ENCODE measurements around the gene RPL32. TPM values are rescaled to one million over a fixed set of nuclear protein-coding genes. Genes with fewer than 3 reads are reported as not detected.

Gene RPL32
- total and polyA plus RNA-seq, 2 experiments from 2014 or later: 666 to 897 TPM

DNA sequence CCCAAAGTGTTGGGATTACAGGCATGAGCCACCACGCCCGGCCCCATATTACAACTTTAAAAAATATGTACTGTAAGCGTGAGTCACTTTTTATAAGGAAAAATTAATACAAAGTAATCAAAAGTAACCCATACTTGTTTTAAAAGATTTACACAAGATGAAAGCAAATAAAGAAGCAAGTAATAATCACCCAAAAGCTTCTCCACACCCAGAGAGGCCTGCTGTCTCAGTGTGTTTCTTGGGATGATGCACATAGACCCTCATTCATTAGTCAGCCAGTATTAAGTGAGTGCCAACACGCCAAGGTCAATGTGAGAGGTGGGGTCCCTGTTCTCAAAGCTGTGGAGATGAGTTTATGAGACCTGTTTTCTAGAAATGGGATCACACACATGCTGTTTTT is 12.0 kb downstream of the RPL32 start:
- Histone ChIP-seq H3K4me2 (no peak overlapping the region), H2AFZ (no peak overlapping the region), H3K4me3 (no peak overlapping the region), H3K9me2 (replicated peaks; ENCODE audit: insufficient read depth) (no peaks in the 10 kb centered on the region), H3K9me3 (ENCODE audit: low read depth) (no peaks in the 10 kb centered on the region), H3K27ac (no peak overlapping the region), H3K4me1 (ENCODE audit: insufficient read depth) (no peaks in the 10 kb centered on the region), H3K79me2 (no peaks in the 10 kb centered on the region), H4K20me1 (ENCODE audit: insufficient read depth, poor library complexity, severe bottlenecking) (peaks cover under 1% of the 10 kb centered on the region), H3K36me3 (replicated peaks; ENCODE audit: insufficient read depth, low read depth) (no peaks in the 10 kb centered on the region), H3K27me3 (no peaks in the 10 kb centered on the region)
- TF ChIP-seq, protein P1, sequence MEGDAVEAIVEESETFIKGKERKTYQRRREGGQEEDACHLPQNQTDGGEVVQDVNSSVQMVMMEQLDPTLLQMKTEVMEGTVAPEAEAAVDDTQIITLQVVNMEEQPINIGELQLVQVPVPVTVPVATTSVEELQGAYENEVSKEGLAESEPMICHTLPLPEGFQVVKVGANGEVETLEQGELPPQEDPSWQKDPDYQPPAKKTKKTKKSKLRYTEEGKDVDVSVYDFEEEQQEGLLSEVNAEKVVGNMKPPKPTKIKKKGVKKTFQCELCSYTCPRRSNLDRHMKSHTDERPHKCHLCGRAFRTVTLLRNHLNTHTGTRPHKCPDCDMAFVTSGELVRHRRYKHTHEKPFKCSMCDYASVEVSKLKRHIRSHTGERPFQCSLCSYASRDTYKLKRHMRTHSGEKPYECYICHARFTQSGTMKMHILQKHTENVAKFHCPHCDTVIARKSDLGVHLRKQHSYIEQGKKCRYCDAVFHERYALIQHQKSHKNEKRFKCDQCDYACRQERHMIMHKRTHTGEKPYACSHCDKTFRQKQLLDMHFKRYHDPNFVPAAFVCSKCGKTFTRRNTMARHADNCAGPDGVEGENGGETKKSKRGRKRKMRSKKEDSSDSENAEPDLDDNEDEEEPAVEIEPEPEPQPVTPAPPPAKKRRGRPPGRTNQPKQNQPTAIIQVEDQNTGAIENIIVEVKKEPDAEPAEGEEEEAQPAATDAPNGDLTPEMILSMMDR (IDR thresholded peaks at IDR 0.05; ENCODE audit: poor library complexity): no peak
- no peak for DNase-seq (ENCODE audit: low spot score)
- 95% methylated on average over 4 of the region's 4 CpGs for WGBS (ENCODE audit: low lambda C conversion rate, missing lambda C conversion rate)

DNA sequence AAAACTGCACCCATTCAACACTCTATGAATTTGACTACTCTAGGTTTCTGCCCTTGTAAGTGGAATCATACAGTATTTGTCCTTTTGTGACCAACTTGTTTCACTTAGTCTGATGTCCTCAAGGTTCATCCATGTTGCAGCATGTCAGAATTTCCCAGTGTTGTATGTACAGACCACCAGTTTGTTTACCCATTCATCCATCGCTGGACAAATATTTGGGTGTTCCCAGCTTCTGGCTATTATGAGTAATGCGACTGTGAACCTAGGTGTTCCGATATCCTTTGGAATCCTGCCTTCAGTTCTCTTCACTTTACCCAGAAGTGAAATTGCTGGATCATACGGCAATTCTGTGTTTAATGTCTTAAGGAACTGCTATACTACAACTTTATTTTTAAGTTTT is 12.6 kb downstream of the RPL32 start:
- Histone ChIP-seq H4K20me1 (ENCODE audit: insufficient read depth, poor library complexity, severe bottlenecking) (no peaks in the 10 kb centered on the region), H3K9me2 (replicated peaks; ENCODE audit: insufficient read depth) (no peaks in the 10 kb centered on the region), H3K36me3 (replicated peaks; ENCODE audit: insufficient read depth, low read depth) (no peaks in the 10 kb centered on the region), H3K4me2 (no peak overlapping the region), H3K9me3 (ENCODE audit: low read depth) (no peaks in the 10 kb centered on the region), H3K4me1 (ENCODE audit: insufficient read depth) (no peaks in the 10 kb centered on the region), H3K27ac (no peak overlapping the region), H3K4me3 (no peak overlapping the region), H3K27me3 (no peaks in the 10 kb centered on the region), H2AFZ (no peak overlapping the region), H3K79me2 (no peaks in the 10 kb centered on the region)
- 89% methylated on average over 4 of the region's 4 CpGs for WGBS (ENCODE audit: low lambda C conversion rate, missing lambda C conversion rate)
- TF ChIP-seq EZH2phosphoT487 (IDR thresholded peaks at IDR 0.05; ENCODE audit: low read depth, severe bottlenecking, unreplicated experiment) (no peak), EZH2 (IDR thresholded peaks at IDR 0.05; ENCODE audit: borderline replicate concordance) (no peak)
- TF ChIP-seq, protein P1 (IDR thresholded peaks at IDR 0.05; ENCODE audit: poor library complexity): no peak
- DNase-seq (ENCODE audit: low spot score): no peak

DNA sequence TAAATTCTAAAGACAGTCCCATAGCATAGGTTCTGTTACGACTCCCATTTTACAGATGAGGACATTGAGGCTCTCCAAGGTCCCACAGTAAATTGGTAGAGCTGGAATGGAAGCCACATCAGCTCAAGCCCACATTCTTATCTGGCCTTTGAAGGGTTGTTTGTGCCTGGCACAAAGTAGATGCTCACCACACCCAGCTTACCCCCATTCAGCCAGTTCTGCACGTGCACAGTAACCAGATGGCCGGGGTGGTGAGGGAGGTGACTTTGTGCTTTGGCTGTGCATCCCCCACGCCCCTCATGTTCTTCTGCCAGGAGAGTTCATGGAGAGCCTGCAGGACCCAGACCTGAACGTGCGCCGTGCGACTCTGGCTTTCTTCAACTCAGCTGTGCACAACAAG is 16.2 kb downstream of the RPL32 start:
- Histone ChIP-seq H2AFZ (no peak overlapping the region), H3K79me2 (no peaks in the 10 kb centered on the region), H3K4me1 (ENCODE audit: insufficient read depth) (no peaks in the 10 kb centered on the region), H3K27me3 (no peaks in the 10 kb centered on the region), H3K27ac (no peak overlapping the region), H3K9me3 (ENCODE audit: low read depth) (no peaks in the 10 kb centered on the region), H3K4me2 (no peak overlapping the region), H3K9me2 (replicated peaks; ENCODE audit: insufficient read depth) (no peaks in the 10 kb centered on the region), H3K36me3 (replicated peaks; ENCODE audit: insufficient read depth, low read depth) (no peaks in the 10 kb centered on the region), H4K20me1 (ENCODE audit: insufficient read depth, poor library complexity, severe bottlenecking) (no peaks in the 10 kb centered on the region), H3K4me3 (no peak overlapping the region)
- DNase-seq (ENCODE audit: low spot score): no peak
- TF ChIP-seq EZH2phosphoT487 (IDR thresholded peaks at IDR 0.05; ENCODE audit: low read depth, severe bottlenecking, unreplicated experiment) (no peak), EZH2 (IDR thresholded peaks at IDR 0.05; ENCODE audit: borderline replicate concordance) (no peak)
- TF ChIP-seq, protein P1 (IDR thresholded peaks at IDR 0.05; ENCODE audit: poor library complexity): no peak
- 93% methylated on average over 8 of the region's 8 CpGs for WGBS (ENCODE audit: low lambda C conversion rate, missing lambda C conversion rate)

DNA sequence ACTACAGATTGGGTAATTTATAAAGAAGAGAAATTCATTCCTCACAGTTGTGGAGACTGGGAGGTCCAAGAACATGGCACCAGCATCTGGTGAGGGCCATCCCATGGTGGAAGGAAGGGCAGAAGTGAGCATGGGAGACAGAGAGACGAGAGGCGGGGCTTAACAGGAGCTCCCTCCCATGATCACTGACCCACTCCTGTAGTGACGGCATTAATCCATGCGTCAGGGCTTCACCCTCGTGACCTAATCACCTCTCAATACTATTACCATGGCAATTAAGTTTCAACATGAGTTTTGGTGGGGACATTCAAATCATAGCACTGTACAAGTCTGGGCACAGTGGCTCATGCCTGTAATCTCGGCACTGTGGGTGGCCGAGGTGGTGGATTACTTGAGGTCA is 17.1 kb downstream of the RPL32 start:
- no peaks in the 10 kb centered on the region for H3K4me1 ChIP-seq (ENCODE audit: insufficient read depth)
- TF ChIP-seq EZH2 (IDR thresholded peaks at IDR 0.05; ENCODE audit: borderline replicate concordance): no peak
- no peak for TF ChIP-seq EZH2phosphoT487 (IDR thresholded peaks at IDR 0.05; ENCODE audit: low read depth, severe bottlenecking, unreplicated experiment)
- no peaks in the 10 kb centered on the region for H3K27me3 ChIP-seq
- DNase-seq (ENCODE audit: low spot score): no peak
- no peak overlapping the region for H3K4me2 ChIP-seq
- no peak overlapping the region for H3K27ac ChIP-seq
- H3K79me2 ChIP-seq: no peaks in the 10 kb centered on the region
- H3K36me3 ChIP-seq (replicated peaks; ENCODE audit: insufficient read depth, low read depth): no peaks in the 10 kb centered on the region
- no peak overlapping the region for H3K4me3 ChIP-seq
- no peaks in the 10 kb centered on the region for H4K20me1 ChIP-seq (ENCODE audit: insufficient read depth, poor library complexity, severe bottlenecking)
- no peak overlapping the region for H2AFZ ChIP-seq
- H3K9me2 ChIP-seq (replicated peaks; ENCODE audit: insufficient read depth): no peaks in the 10 kb centered on the region
- no peaks in the 10 kb centered on the region for H3K9me3 ChIP-seq (ENCODE audit: low read depth)
- 86% methylated on average over 7 of the region's 7 CpGs for WGBS (ENCODE audit: low lambda C conversion rate, missing lambda C conversion rate)

Measured in hepatocyte (in vitro differentiated cells).